Left colon (tissue), 2 donors: ENCODE measurements around the gene SLC25A23. TPM values are rescaled to one million over a fixed set of nuclear protein-coding genes. Genes with fewer than 3 reads are reported as not detected.
"Not testable (repeated sequence)": the region's sequence is repeated elsewhere in the genome, so short reads cannot be mapped to it uniquely, and the experiment has no call there.

ENCODE experiments used
- ATAC-seq: fragments of 200-7000 bp; cut with Tn5 transposase; one replicate; pipeline ENCODE4 v1.9.1; 2020; ENCODE audit warnings: mild to moderate bottlenecking, moderate library complexity
- DNase-seq, 2 donors: peaks; one replicate each; pipeline ENCODE4 v3.0.0-alpha.2; 2020
- intact Hi-C, 2 donors: fragments of 100-400 bp; cut with DNase I in 1 of 2; cut with micrococcal nuclease in 1 of 2; formaldehyde crosslinking; loops; one replicate each; pipeline versions ENCODE4 v1.11.2 to v1.14.0; 2022; cut with DNase I, micrococcal nuclease
- long read RNA-seq: library from polyadenylated mRNA; unstranded; transcript quantifications from one replicate; pipeline ENCODE4 v2.0.0, GENCODE V29; 2021
- total RNA-seq, 2 donors: library from RNA; stranded (reverse); fragmentation: NEBNext Ultra II Directional; extraction: Animal tissue kit (Norgen Biotek cat#: 25700); gene quantifications; one replicate each; pipeline ENCODE4 v1.2.1, GENCODE V29; 2021
- donor health status: DM: no; HTN: no; CAD: no.
- donor health status: DM: yes; HTN: yes; CAD: no.

Gene SLC25A23
- total RNA-seq, result 100 to 1,000 TPM; 126 to 163 TPM
- long read RNA-seq, partial matches to known transcripts, result 13 of 55 reads
- long read RNA-seq, other reads (novel, unspliced or antisense), result 38 of 55 reads

GRCh38 chr19:6459262-6460098, at the start of gene SLC25A23:
SLC25A23 (minus strand) TSS chr19:6459792; CDS start chr19:6459628, 164 bp downstream.
- peak; percentile 79 to 80 for DNase-seq
- intact Hi-C loops, result no loop called here
- ATAC-seq, result peak; percentile 48

GRCh38 chr19:6508028-6508771, 48.6 kb upstream of the SLC25A23 start:
- ATAC-seq, intact Hi-C loops, DNase-seq: not testable (repeated sequence)

- intact Hi-C loops, result no loop called here
- no peak for DNase-seq
- ATAC-seq, result no peak
Observed at GRCh38 chr19:6503407-6504201, 44.0 kb upstream of the SLC25A23 start.

GRCh38 chr19:6501740-6502648, 42.4 kb upstream of the SLC25A23 start, which contains the start of gene TUBB4A:
TUBB4A (minus strand) TSS chr19:6502309; CDS start chr19:6502212, 97 bp downstream.
- intact Hi-C loops, result no loop called here
- peak; percentile 14 for ATAC-seq
- no peak for DNase-seq

DNA sequence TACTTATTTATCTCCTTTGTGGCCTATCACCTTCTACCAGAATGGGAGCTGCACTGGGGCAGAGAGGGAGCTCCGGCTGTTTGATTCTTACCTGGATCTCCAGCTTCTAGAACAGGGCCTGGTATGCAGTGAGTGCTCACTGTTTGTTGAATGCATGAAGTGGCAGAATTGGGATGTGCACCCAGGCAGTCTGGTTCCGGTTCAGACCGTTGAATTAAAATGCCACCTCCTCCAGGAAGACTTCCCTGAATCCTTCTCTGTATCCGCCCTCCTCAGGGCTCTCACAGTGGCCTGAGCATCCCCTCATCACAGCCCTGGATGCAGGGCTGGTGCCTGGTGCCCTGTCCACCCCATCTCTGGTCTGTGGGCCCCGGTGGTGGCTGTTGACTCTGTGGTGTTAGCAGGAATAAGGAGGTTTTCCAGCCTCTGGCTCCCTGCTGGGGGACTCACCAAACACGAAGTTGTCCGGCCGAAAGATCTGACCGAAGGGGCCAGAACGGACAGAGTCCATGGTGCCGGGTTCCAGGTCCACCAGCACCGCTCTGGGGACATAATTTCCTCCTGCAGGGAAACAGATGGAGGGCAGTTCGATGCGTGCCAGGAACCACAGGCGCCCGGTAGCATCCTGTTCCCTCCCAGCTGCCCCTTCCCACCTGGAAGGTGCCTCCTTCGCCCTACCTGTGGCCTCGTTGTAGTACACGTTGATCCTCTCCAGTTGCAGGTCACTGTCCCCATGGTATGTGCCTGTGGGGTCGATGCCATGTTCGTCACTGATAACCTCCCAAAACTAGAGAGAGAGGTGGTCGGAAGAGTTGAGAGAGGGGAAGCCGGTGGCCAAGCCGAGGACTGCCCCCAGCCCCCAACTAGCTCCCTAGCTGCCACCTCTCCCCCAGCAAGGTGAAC, 41.5 kb upstream of the SLC25A23 start:
- intact Hi-C loops, result no loop called here
- DNase-seq (no peak), ATAC-seq (no peak)

GRCh38 chr19:6499052-6499790, 39.6 kb upstream of the SLC25A23 start:
- DNase-seq (peak in 1 of 2 donors; percentile 35), ATAC-seq (peak; percentile 90)

GRCh38 chr19:6498294-6499036, 38.9 kb upstream of the SLC25A23 start:
- no peak for DNase-seq
- intact Hi-C loops, result no loop called here
- no peak for ATAC-seq

More at GRCh38 chr19:6499052-6499790, 39.6 kb upstream of the SLC25A23 start:
- intact Hi-C loops, result no loop called here

DNA sequence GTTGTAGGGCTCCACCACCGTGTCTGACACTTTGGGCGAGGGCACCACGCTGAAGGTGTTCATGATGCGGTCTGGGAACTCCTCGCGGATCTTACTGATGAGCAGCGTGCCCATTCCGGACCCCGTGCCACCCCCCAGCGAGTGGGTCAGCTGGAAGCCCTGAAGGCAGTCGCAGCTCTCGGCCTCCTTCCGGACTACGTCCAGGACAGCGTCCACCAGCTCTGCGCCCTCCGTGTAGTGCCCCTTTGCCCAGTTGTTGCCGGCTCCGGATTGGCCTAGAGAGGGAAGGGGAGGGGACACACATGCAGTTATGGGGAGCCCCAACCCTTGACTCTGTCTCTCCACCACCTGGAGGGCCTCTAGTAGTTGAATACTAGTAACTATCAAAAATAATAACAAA, 36.4 kb upstream of the SLC25A23 start:
- intact Hi-C loops, result no loop called here
- DNase-seq (no peak), ATAC-seq (no peak)

DNA sequence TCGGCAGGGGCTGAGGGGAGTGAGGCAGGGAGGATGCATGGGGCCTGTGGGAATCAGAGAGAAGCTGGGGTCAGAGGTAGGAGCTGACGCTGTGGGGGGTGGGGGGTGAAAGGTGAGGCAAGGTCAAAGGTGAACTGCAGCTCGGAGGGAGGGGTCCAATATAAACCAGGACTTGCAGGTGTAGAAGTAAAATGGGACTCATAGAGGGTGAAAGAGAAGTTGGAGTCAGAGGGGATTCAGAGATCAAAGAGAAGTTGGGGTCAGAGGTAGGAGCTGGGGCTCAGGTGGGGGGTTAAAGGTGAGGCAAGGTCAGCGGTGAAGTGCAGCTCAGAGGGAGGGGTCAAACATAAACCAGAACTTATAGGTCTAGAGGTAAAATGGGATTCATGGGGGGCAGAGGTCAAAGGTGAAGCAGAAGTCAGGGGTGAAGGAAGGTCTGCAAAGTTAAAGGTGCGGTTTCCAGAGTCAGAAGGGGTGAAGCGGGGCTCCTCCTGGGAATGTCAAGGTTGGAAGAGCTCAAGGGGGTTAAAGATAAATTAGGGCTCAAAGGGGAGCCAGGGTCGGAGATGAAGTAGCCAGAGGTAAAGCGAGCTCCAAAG, 34.9 kb upstream of the SLC25A23 start:
- intact Hi-C loops, result no loop called here
- ATAC-seq (no peak), DNase-seq (no peak)

DNA sequence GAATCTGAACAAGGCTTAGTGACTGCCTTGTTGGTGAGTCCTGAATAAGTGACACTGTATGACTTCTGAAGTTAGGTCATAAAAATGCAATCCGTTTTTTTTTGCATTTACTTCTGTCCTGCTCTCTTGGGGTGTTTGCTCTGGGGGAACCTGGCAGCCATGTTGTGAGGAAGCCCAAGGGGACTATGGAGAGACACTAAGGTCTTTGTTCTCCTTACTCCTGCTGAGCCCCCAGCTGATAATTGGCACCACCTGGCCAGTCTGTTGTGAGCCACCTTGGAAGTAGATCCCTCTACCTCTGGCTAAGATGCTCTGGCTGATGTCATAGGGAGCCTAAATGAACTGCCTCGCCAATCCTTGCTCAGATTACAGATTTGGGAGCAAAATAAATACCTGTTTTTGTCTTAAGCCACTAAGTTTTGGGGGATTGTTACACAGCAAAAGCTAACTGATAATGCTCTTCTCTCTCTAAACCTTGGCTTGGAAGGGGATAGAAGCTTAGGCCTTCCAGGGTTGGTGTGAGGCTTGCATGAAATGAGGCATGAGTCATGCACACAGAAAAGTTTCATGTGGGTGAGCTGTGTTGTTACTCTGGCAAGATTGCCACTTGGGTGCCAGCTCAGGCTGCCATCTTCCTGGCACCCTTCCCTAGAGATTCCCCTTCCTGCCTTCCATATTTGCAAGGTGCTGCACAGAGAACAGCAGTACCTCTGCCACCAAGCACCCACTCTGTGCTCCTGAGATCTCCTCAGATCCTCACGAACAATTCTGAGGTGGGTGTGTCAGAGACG, 32.4 kb upstream of the SLC25A23 start:
- ATAC-seq (no peak), DNase-seq (no peak)
- intact Hi-C loops, result no loop called here

- no peak for ATAC-seq
- DNase-seq, result no peak
- intact Hi-C loops, result no loop called here
Observed at GRCh38 chr19:6490134-6490533, 30.5 kb upstream of the SLC25A23 start.

- no peak for ATAC-seq
- intact Hi-C loops, result no loop called here
Observed at GRCh38 chr19:6489278-6490061, 29.9 kb upstream of the SLC25A23 start.

GRCh38 chr19:6484831-6485230, 25.2 kb upstream of the SLC25A23 start:
- intact Hi-C loops, result no loop called here
- ATAC-seq (no peak), DNase-seq (no peak)

More at GRCh38 chr19:6489278-6490061, 29.9 kb upstream of the SLC25A23 start:
- no peak for DNase-seq

GRCh38 chr19:6484230-6484629, 24.6 kb upstream of the SLC25A23 start:
- ATAC-seq (no peak), DNase-seq (no peak)
- intact Hi-C loops, result no loop called here
